Kidney (tissue), 14 donors: Measurements from ENCODE around the gene LRRC28. TPM values are rescaled to one million over a fixed set of nuclear protein-coding genes. Genes with fewer than 3 reads are reported as not detected.

Source experiments
- DNase-seq, 5 donors: peaks; one replicate each; pipeline ENCODE4 v3.0.0-alpha.2; 2013 to 2020
- FAIRE-seq: peaks from 2 replicates; lab custom pipeline; 2012; peaks lifted over from hg19 to GRCh38; lab: Jason Lieb, UNC
- H3K27ac ChIP-seq, 2 donors: one replicate each; pipeline ENCODE4 v1.7.0; 2013; ENCODE audit warnings: low read depth in 2 of 2, low read length in 2 of 2, inconsistent platforms in 1 of 2
- H3K27me3 ChIP-seq: one replicate; pipeline ENCODE4 v1.7.1; 2013; ENCODE audit warnings: low read length, inconsistent platforms; ENCODE audit not compliant: control insufficient read depth, insufficient read depth
- H3K36me3 ChIP-seq, 3 donors: one replicate each; pipeline versions ENCODE4 v1.7.0 to v1.7.1; 2013; ENCODE audit warnings: low read length in 3 of 3, control low read depth in 1 of 3, inconsistent platforms in 1 of 3; ENCODE audit not compliant: insufficient read depth in 3 of 3, control insufficient read depth in 2 of 3
- H3K4me1 ChIP-seq, 3 donors: one replicate each; pipeline versions ENCODE4 v1.7.0 to v1.7.1; 2013; ENCODE audit warnings: low read length in 3 of 3, inconsistent platforms in 1 of 3, low read depth in 1 of 3; ENCODE audit not compliant: control insufficient read depth in 2 of 3, insufficient read depth in 2 of 3
- H3K4me3 ChIP-seq, 3 donors: one replicate each; pipeline versions ENCODE4 v1.7.0 to v1.8.1; 2013; ENCODE audit warnings: low read length in 3 of 3, control low read depth in 1 of 3, inconsistent platforms in 1 of 3
- H3K9ac ChIP-seq, 3 donors: one replicate each; pipeline versions ENCODE4 v1.7.0 to v1.7.1; 2013; ENCODE audit warnings: low read length in 3 of 3, control low read depth in 1 of 3, inconsistent platforms in 1 of 3
- H3K9me3 ChIP-seq, 3 donors: one replicate each; pipeline versions ENCODE4 v1.7.0 to v1.7.1; 2013; ENCODE audit warnings: low read length in 3 of 3, control low read depth in 1 of 3, inconsistent platforms in 1 of 3; ENCODE audit not compliant: control insufficient read depth in 2 of 3, insufficient read depth in 1 of 3
- intact Hi-C: fragments of 100-400 bp; cut with DNase I; formaldehyde crosslinking; loops from one replicate; pipeline ENCODE4 v1.11.1; 2022
- polyA plus RNA-seq: library from polyadenylated mRNA; stranded (reverse); fragments of 350-450 nt; fragmentation: Illumina TruSeq; extraction: RNeasy Lipid Tissue Mini Kit (QIAGEN cat#74804); gene quantifications from one replicate; pipeline ENCODE4 v1.2.3, GENCODE V29; 2014; ENCODE audit warnings: low read depth, low replicate concordance; ENCODE audit not compliant: insufficient read depth
- total RNA-seq: library from RNA; stranded (reverse); fragmentation: NEBNext Ultra II Directional; extraction: Animal tissue kit (Norgen Biotek cat#: 25700); gene quantifications from one replicate; pipeline ENCODE4 v1.2.1, GENCODE V29; 2021
- TF ChIP-seq, protein P1 (sequence below): IDR thresholded peaks from 3 replicates; pipeline ENCODE4 v1.5.1; 2012; ENCODE audit warnings: mild to moderate bottlenecking, moderate library complexity, borderline replicate concordance; ENCODE audit not compliant: insufficient read depth; ENCODE audit errors: extremely low read depth
- donor health status: control.
- donor health status: control.
- donor health status: control.
- donor health status: control.
- donor health status: control.
- donor health status: DM: yes; HTN: yes; CAD: no.
- donor health status: Normal renal cell carcinoma (clear cell type).

LRRC28 gene
- total and polyA plus RNA-seq, 2 donors from 2014 or later = 25.5 to 34.7 TPM

DNA sequence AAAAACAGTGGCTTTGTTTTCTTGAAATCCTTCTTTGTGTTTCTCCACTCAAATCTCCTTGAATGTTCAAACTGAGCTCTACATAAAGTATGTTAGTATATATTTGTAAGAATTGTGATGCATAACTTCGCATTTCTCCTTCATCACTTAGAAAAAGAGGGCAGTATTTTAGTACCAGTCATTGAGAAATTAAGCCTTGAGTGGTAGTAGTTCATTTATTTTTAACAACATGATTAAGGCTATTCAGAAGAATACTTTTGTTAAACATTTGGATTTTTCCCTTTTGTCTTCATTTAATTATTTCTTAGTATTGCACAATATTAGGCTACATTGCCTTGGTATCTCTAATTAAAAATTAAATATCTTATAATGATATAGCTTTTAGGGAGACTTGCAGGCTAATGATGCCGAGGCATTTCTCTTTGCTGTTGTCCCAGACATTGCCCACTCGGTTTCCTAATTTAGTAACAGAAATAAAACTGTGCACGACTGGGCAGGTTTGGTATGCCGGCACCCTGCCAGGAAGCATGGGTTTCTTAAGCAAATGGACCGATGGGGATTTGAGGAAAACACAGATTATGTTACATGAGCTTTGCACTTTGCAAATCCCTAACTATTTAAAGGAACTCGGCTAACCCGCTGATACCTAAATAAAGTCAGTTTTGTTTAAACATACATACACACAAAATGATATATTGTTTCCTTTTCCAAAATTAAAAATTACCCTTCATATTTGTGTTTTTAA, 54.7 kb downstream of the LRRC28 start:
- peak; percentile 84 for FAIRE-seq
- H3K27me3 ChIP-seq = no peaks in the 10 kb centered on the region
- intact Hi-C loops = no loop called here
- peak overlapping the region; percentile 16 to 69 for H3K27ac ChIP-seq
- no peak overlapping the region for H3K9ac ChIP-seq
- H3K4me1 ChIP-seq = peaks cover 0 to 18% (median 4%) of the 10 kb centered on the region in 3 donors
- peak overlapping the region in 1 of 3 donors; percentile 4 for H3K4me3 ChIP-seq
- peak in 4 of 5 donors; percentile 58 to 88 (median 74) for DNase-seq
- no peaks in the 10 kb centered on the region for H3K36me3 ChIP-seq
- H3K9me3 ChIP-seq = no peaks in the 10 kb centered on the region
- TF ChIP-seq, protein P1, sequence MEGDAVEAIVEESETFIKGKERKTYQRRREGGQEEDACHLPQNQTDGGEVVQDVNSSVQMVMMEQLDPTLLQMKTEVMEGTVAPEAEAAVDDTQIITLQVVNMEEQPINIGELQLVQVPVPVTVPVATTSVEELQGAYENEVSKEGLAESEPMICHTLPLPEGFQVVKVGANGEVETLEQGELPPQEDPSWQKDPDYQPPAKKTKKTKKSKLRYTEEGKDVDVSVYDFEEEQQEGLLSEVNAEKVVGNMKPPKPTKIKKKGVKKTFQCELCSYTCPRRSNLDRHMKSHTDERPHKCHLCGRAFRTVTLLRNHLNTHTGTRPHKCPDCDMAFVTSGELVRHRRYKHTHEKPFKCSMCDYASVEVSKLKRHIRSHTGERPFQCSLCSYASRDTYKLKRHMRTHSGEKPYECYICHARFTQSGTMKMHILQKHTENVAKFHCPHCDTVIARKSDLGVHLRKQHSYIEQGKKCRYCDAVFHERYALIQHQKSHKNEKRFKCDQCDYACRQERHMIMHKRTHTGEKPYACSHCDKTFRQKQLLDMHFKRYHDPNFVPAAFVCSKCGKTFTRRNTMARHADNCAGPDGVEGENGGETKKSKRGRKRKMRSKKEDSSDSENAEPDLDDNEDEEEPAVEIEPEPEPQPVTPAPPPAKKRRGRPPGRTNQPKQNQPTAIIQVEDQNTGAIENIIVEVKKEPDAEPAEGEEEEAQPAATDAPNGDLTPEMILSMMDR = no peak

DNA sequence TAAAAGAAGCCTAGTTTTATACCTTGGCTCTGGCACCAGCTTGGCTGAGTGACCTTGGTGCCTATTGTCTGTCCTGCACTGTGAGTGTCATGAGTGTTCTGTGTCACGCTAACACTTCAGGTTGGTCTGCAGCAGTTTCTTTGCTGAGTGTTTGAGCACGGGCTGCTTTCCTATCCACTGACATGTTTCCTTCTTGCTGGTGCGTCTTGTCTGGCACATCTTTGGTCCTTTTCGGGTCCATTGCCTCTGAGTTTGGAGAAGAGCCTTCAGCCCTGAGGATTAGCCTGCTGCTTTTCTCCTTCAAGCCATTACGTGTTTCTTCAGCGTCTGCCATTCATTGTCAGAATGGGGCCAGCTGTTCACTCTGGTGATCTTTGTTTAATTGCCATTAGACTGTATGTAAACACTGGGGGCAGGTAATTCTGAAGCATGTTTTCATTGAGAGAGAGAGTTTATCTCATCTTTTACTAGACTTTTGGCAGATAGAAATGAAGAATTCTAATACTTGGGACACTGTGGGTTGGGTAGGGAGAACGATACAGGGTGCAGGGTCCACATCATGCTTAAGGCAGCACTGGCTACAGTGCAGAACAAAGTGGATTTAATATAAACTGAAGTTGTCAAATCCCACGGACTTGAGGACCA, 55.5 kb downstream of the LRRC28 start:
- DNase-seq (peak in 2 of 5 donors; percentile 30), FAIRE-seq (no peak)
- H3K4me1 ChIP-seq = peaks cover 0 to 18% (median 4%) of the 10 kb centered on the region in 3 donors
- TF ChIP-seq, protein P1 = no peak
- no peaks in the 10 kb centered on the region for H3K9me3 ChIP-seq
- no peaks in the 10 kb centered on the region for H3K36me3 ChIP-seq
- peak overlapping the region; percentile 68 to 69 for H3K27ac ChIP-seq
- peak overlapping the region in 1 of 3 donors; percentile 38 for H3K9ac ChIP-seq
- H3K27me3 ChIP-seq = no peaks in the 10 kb centered on the region
- intact Hi-C loops = no loop called here
- H3K4me3 ChIP-seq = peak overlapping the region in 2 of 3 donors; percentile 4 to 18

DNA sequence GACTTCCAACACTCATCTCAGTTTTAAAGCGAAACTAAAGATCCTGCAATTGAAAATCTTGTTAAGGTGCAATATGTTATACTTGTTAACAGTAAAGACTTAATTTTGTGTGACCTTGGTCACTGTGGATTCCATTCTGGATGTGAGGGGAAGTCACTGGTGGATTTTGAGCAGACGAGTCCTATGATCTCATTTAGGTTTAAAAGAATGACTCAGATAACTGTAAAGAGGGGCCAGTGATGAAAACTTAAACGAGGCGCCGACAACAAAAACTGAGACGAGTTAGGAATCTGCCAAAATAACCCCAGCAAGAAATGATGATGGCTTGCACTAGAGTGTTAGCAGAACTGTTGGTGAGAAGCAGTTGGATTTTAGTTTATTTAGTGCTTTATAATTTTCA, 56.5 kb downstream of the LRRC28 start:
- Histone ChIP-seq H3K36me3 (peaks cover 0 to 5% (median 0%) of the 10 kb centered on the region in 3 donors), H3K4me1 (peaks cover 0 to 18% (median 4%) of the 10 kb centered on the region in 3 donors), H3K9ac (no peak overlapping the region), H3K27ac (no peak overlapping the region), H3K27me3 (no peaks in the 10 kb centered on the region), H3K4me3 (no peak overlapping the region), H3K9me3 (peaks cover 0 to 7% (median 0%) of the 10 kb centered on the region in 3 donors)
- TF ChIP-seq, protein P1 = no peak
- intact Hi-C loops = no loop called here
- no peak for FAIRE-seq
- no peak for DNase-seq
